Stomach smooth muscle (tissue), 2 donors: ENCODE measurements around the gene ITPR1.
A peak's percentile ranks its signal among the peaks of the same experiment; 100 is the strongest.

Experiments used
- H3K27ac ChIP-seq: one replicate; pipeline ENCODE4 v1.7.0; 2013; ENCODE audit warnings: mild to moderate bottlenecking, low read length, inconsistent platforms
- H3K27me3 ChIP-seq, 2 donors: one replicate each; pipeline ENCODE4 v1.7.0; 2013; ENCODE audit warnings: low read length in 2 of 2; ENCODE audit not compliant: insufficient read depth in 2 of 2, control insufficient read depth in 1 of 2
- H3K36me3 ChIP-seq, 2 donors: one replicate each; pipeline ENCODE4 v1.7.0; 2013; ENCODE audit warnings: low read length in 2 of 2; ENCODE audit not compliant: control insufficient read depth in 2 of 2, insufficient read depth in 2 of 2
- H3K4me1 ChIP-seq: one replicate; pipeline ENCODE4 v1.7.0; 2013; ENCODE audit warnings: low read length; ENCODE audit not compliant: control insufficient read depth, insufficient read depth
- H3K4me3 ChIP-seq, 2 donors: one replicate each; pipeline ENCODE4 v1.7.0; 2013; ENCODE audit warnings: low read length in 2 of 2
- H3K9ac ChIP-seq, 2 donors: one replicate each; pipeline ENCODE4 v1.7.0; 2013; ENCODE audit warnings: low read length in 2 of 2, mild to moderate bottlenecking in 1 of 2
- H3K9me3 ChIP-seq, 2 donors: one replicate each; pipeline ENCODE4 v1.7.0; 2013; ENCODE audit warnings: low read length in 2 of 2; ENCODE audit not compliant: control insufficient read depth in 2 of 2
- donor health status: healthy.
- donor health status: Pancreatic carcinoma.

The ITPR1 gene

GRCh38 chr3:4823385-4823784 is 330.2 kb downstream of the ITPR1 start:
- no peaks in the 10 kb centered on the region for H3K27me3 ChIP-seq

GRCh38 chr3:4823986-4824925 is 331.1 kb downstream of the ITPR1 start:
- no peaks in the 10 kb centered on the region for H3K9me3 ChIP-seq
- H3K27ac ChIP-seq = peak overlapping the region; percentile 71
- peaks cover 35% of the 10 kb centered on the region for H3K4me1 ChIP-seq
- no peak overlapping the region for H3K9ac ChIP-seq
- no peaks in the 10 kb centered on the region for H3K27me3 ChIP-seq
- no peak overlapping the region for H3K4me3 ChIP-seq
- H3K36me3 ChIP-seq = peaks cover 5% of the 10 kb centered on the region in 2 donors

More at GRCh38 chr3:4823385-4823784, 330.2 kb downstream of the ITPR1 start:
- no peak overlapping the region for H3K27ac ChIP-seq
- H3K9ac ChIP-seq = no peak overlapping the region
- peaks cover 8 to 11% of the 10 kb centered on the region in 2 donors for H3K36me3 ChIP-seq
- peaks cover 33% of the 10 kb centered on the region for H3K4me1 ChIP-seq
- no peak overlapping the region for H3K4me3 ChIP-seq
- no peaks in the 10 kb centered on the region for H3K9me3 ChIP-seq

- H3K9ac ChIP-seq = no peak overlapping the region
- H3K36me3 ChIP-seq = peaks cover 0 to 3% of the 10 kb centered on the region in 2 donors
- H3K27ac ChIP-seq = peak overlapping the region; percentile 71
- H3K9me3 ChIP-seq = no peaks in the 10 kb centered on the region
- peaks cover 35% of the 10 kb centered on the region for H3K4me1 ChIP-seq
- no peak overlapping the region for H3K4me3 ChIP-seq
- H3K27me3 ChIP-seq = no peaks in the 10 kb centered on the region
Observed at GRCh38 chr3:4824926-4825325, 331.8 kb downstream of the ITPR1 start.

GRCh38 chr3:4825436-4826236 is 332.5 kb downstream of the ITPR1 start:
- Histone ChIP-seq H3K9me3 (no peaks in the 10 kb centered on the region), H3K4me1 (peaks cover 37% of the 10 kb centered on the region), H3K36me3 (peaks cover 0 to 3% of the 10 kb centered on the region in 2 donors), H3K27ac (peak overlapping the region; percentile 71), H3K9ac (no peak overlapping the region), H3K27me3 (no peaks in the 10 kb centered on the region), H3K4me3 (peak overlapping the region in 1 of 2 donors; percentile 47)

GRCh38 chr3:4826237-4827100 is 333.3 kb downstream of the ITPR1 start:
- H3K9me3 ChIP-seq = no peaks in the 10 kb centered on the region
- no peaks in the 10 kb centered on the region for H3K27me3 ChIP-seq
- peaks cover 43% of the 10 kb centered on the region for H3K4me1 ChIP-seq
- H3K36me3 ChIP-seq = peaks cover 0 to 2% of the 10 kb centered on the region in 2 donors
- peak overlapping the region in 1 of 2 donors; percentile 58 for H3K9ac ChIP-seq
- peak overlapping the region in 1 of 2 donors; percentile 47 for H3K4me3 ChIP-seq
- peak overlapping the region; percentile 71 for H3K27ac ChIP-seq

- peaks cover 46% of the 10 kb centered on the region for H3K4me1 ChIP-seq
- H3K4me3 ChIP-seq = no peak overlapping the region
- H3K9ac ChIP-seq = no peak overlapping the region
- no peaks in the 10 kb centered on the region for H3K36me3 ChIP-seq
- no peaks in the 10 kb centered on the region for H3K9me3 ChIP-seq
- no peaks in the 10 kb centered on the region for H3K27me3 ChIP-seq
- peak overlapping the region; percentile 20 for H3K27ac ChIP-seq
Observed at GRCh38 chr3:4827767-4828166, 334.6 kb downstream of the ITPR1 start.

- Histone ChIP-seq H3K9ac (no peak overlapping the region), H3K27ac (no peak overlapping the region), H3K27me3 (no peaks in the 10 kb centered on the region), H3K9me3 (no peaks in the 10 kb centered on the region), H3K36me3 (no peaks in the 10 kb centered on the region), H3K4me3 (no peak overlapping the region), H3K4me1 (peaks cover 46% of the 10 kb centered on the region)
Observed at GRCh38 chr3:4828279-4829030, 335.3 kb downstream of the ITPR1 start.

- Histone ChIP-seq H3K36me3 (no peaks in the 10 kb centered on the region), H3K9ac (no peak overlapping the region), H3K9me3 (no peaks in the 10 kb centered on the region), H3K4me3 (no peak overlapping the region), H3K27ac (no peak overlapping the region), H3K27me3 (no peaks in the 10 kb centered on the region), H3K4me1 (peaks cover 45% of the 10 kb centered on the region)
Observed at GRCh38 chr3:4829031-4829394, 335.9 kb downstream of the ITPR1 start.

GRCh38 chr3:4830586-4830914 is 337.4 kb downstream of the ITPR1 start:
- no peaks in the 10 kb centered on the region for H3K27me3 ChIP-seq
- H3K9me3 ChIP-seq = no peaks in the 10 kb centered on the region
- H3K36me3 ChIP-seq = peaks cover 0 to 4% of the 10 kb centered on the region in 2 donors
- H3K4me3 ChIP-seq = no peak overlapping the region
- no peak overlapping the region for H3K27ac ChIP-seq
- H3K4me1 ChIP-seq = peaks cover 30% of the 10 kb centered on the region
- H3K9ac ChIP-seq = peak overlapping the region in 1 of 2 donors; percentile 39

GRCh38 chr3:4831580-4831950 is 338.4 kb downstream of the ITPR1 start:
- Histone ChIP-seq H3K4me1 (peaks cover 20% of the 10 kb centered on the region), H3K27ac (peak overlapping the region; percentile 46), H3K27me3 (no peaks in the 10 kb centered on the region), H3K9ac (peak overlapping the region in 1 of 2 donors; percentile 39), H3K9me3 (no peaks in the 10 kb centered on the region), H3K36me3 (peaks cover 0 to 4% of the 10 kb centered on the region in 2 donors), H3K4me3 (no peak overlapping the region)
